Spleen (tissue), 11 donors: ENCODE measurements around the gene FUT4. TPM values are rescaled to one million over a fixed set of nuclear protein-coding genes. Genes with fewer than 3 reads are reported as not detected.

Experiments
- DNase-seq: peaks from one replicate; pipeline ENCODE4 v3.0.0-alpha.2; 2020
- H3K27ac ChIP-seq, 8 donors: fragments of 200-600 bp; sonication (generic) in 7 of 8; 1 replicate in 4 of 8; 2 replicates in 4 of 8; pipeline versions ENCODE4 v1.5.0 to v1.8.0; 2016 to 2021; ENCODE audit warnings: inconsistent platforms in 4 of 8, mild to moderate bottlenecking in 4 of 8, moderate library complexity in 1 of 8
- H3K27me3 ChIP-seq, 7 donors: fragments of 200-600 bp; sonication (generic) in 6 of 7; replicated peaks in 1 of 7; 1 replicate in 4 of 7; 2 replicates in 3 of 7; pipeline versions ENCODE4 v1.5.0 to v1.8.0; 2016 to 2021; ENCODE audit warnings: inconsistent platforms in 3 of 7, mild to moderate bottlenecking in 1 of 7
- H3K36me3 ChIP-seq, 6 donors: fragments of 200-600 bp; sonication (generic) in 5 of 6; 1 replicate in 4 of 6; 2 replicates in 2 of 6; pipeline versions ENCODE4 v1.5.0 to v1.8.0; 2016 to 2021; ENCODE audit warnings: inconsistent platforms in 2 of 6
- H3K4me1 ChIP-seq, 6 donors: fragments of 200-600 bp; sonication (generic) in 5 of 6; 1 replicate in 3 of 6; 2 replicates in 3 of 6; pipeline versions ENCODE4 v1.5.0 to v1.8.0; 2016 to 2021; ENCODE audit warnings: inconsistent platforms in 3 of 6
- H3K4me3 ChIP-seq, 8 donors: fragments of 200-600 bp; sonication (generic) in 7 of 8; 1 replicate in 4 of 8; 2 replicates in 4 of 8; pipeline versions ENCODE4 v1.5.0 to v1.8.0; 2016 to 2021; ENCODE audit warnings: inconsistent platforms in 4 of 8, mild to moderate bottlenecking in 4 of 8, moderate library complexity in 2 of 8
- H3K9me3 ChIP-seq, 8 donors: fragments of 200-600 bp; sonication (generic) in 7 of 8; 1 replicate in 4 of 8; 2 replicates in 4 of 8; pipeline versions ENCODE4 v1.5.0 to v1.8.0; 2016 to 2021; ENCODE audit warnings: inconsistent platforms in 4 of 8
- CTCF ChIP-seq, 11 experiments: fragments of 200-600 bp in 7 of 11; fragments of 450-650 bp in 4 of 11; sonication (generic) in 4 of 11; IDR thresholded peaks in 8 of 11; conservative IDR thresholded peaks in 3 of 11; 1 replicate in 7 of 11; 2 replicates in 4 of 11; pipeline versions ENCODE4 v1.4.0 to v1.8.0; 2016 to 2021; ENCODE audit warnings: antibody characterized with exemption in 11 of 11, inconsistent platforms in 4 of 11, mild to moderate bottlenecking in 1 of 11
- POLR2A ChIP-seq, 3 donors: fragments of 450-650 bp; IDR thresholded peaks; one replicate each; pipeline ENCODE4 v1.5.1; 2017; ENCODE audit warnings: antibody characterized with exemption in 3 of 3, mild to moderate bottlenecking in 1 of 3
- POLR2AphosphoS5 ChIP-seq, 3 donors: sonication (generic); formaldehyde crosslinking; IDR thresholded peaks; one replicate each; pipeline ENCODE4 v1.5.1; 2017; ENCODE audit warnings: antibody characterized with exemption in 3 of 3
- WGBS, 5 donors: extraction: QIAGEN DNeasy Blood & Tissue Kit in 3 of 5; methylation state at CpG; one replicate each; pipeline versions ENCODE4 v1.1.5 to v1.1.7; 2013 to 2018; 5-methylcytosine and 5-hydroxymethylcytosine counted together
- intact Hi-C: fragments of 100-400 bp; cut with DNase I; formaldehyde crosslinking; loops from one replicate; pipeline ENCODE4 v1.15.0; 2023; ENCODE audit warnings: low total_unique reads
- polyA plus RNA-seq, 3 donors: library from polyadenylated mRNA; stranded (reverse); fragments of 200-250 nt; gene quantifications; one replicate each; pipeline ENCODE4 v1.2.1, GENCODE V29; 2013
- total RNA-seq, 7 donors: library from RNA; depleted of rRNA in 3 of 7; stranded (reverse); fragments of >200 nt in 3 of 7; fragmentation: NEBNext Ultra II Directional in 4 of 7; extraction: Animal tissue kit (Norgen Biotek cat#: 25700) in 4 of 7; gene quantifications; one replicate each; pipeline versions ENCODE4 v1.1.0 to v1.2.1, GENCODE V29; 2016 to 2021
- donor health status: healthy with polysubstance abuse.
- donor health status: DM: no; HTN: no; CAD: no; lungs with moderate emphysema.
- donor health status: DM: no; HTN: no; CAD: no.
- donor health status: Bipolar disorder and iron deficiency.
- donor health status: healthy.
- donor health status: DM: no; HTN: no; CAD: no.
- donor health status: DM: yes; HTN: yes; CAD: no.

Gene FUT4
- total and polyA plus RNA-seq, 10 donors = 1.6 to 12.8 (median 9.8) TPM

GRCh38 chr11:94563176-94563847 is 19.6 kb downstream of the FUT4 start:
- Histone ChIP-seq H3K9me3 (no peaks in the 10 kb centered on the region), H3K27ac (no peak overlapping the region), H3K36me3 (no peaks in the 10 kb centered on the region), H3K27me3 (no peaks in the 10 kb centered on the region), H3K4me1 (peaks cover 0 to 37% (median 2%) of the 10 kb centered on the region in 6 donors), H3K4me3 (no peak overlapping the region)
- 70 to 92% (median 84%) methylated on average over 4 of the region's 4 CpGs for WGBS, 5 donors
- intact Hi-C loops = no loop called here
- TF ChIP-seq CTCF (IDR thresholded peaks at IDR 0.05 in 8 of 11, conservative IDR thresholded peaks at IDR 0.05 in 3 of 11) = no peak
- DNase-seq = no peak

GRCh38 chr11:94563848-94564467 is 20.2 kb downstream of the FUT4 start:
- Histone ChIP-seq H3K36me3 (no peaks in the 10 kb centered on the region), H3K4me3 (no peak overlapping the region), H3K27ac (no peak overlapping the region), H3K27me3 (no peaks in the 10 kb centered on the region), H3K9me3 (no peaks in the 10 kb centered on the region), H3K4me1 (peaks cover 0 to 30% (median 0%) of the 10 kb centered on the region in 6 donors)
- 64 to 87% (median 74%) methylated on average over 8 of the region's 8 CpGs for WGBS, 5 donors
- intact Hi-C loops = no loop called here
- DNase-seq = no peak
- no peak for TF ChIP-seq POLR2A (IDR thresholded peaks at IDR 0.05)
- TF ChIP-seq POLR2AphosphoS5 (IDR thresholded peaks at IDR 0.05) = no peak
- no peak for TF ChIP-seq CTCF (IDR thresholded peaks at IDR 0.05 in 8 of 11, conservative IDR thresholded peaks at IDR 0.05 in 3 of 11)

- no peaks in the 10 kb centered on the region for H3K27me3 ChIP-seq
- TF ChIP-seq POLR2A (IDR thresholded peaks at IDR 0.05) (no peak), POLR2AphosphoS5 (IDR thresholded peaks at IDR 0.05) (no peak), CTCF (IDR thresholded peaks at IDR 0.05 in 8 of 11, conservative IDR thresholded peaks at IDR 0.05 in 3 of 11) (no peak)
- intact Hi-C loops = no loop called here
- H3K4me3 ChIP-seq = no peak within 1 kb of the TSS
- H3K4me1 ChIP-seq = peaks cover 0 to 15% (median 0%) of the 10 kb centered on the region in 6 donors
- no peaks in the 10 kb centered on the region for H3K36me3 ChIP-seq
- no peak for DNase-seq
- no peak within 1 kb of the TSS for H3K27ac ChIP-seq
- WGBS, 5 donors = 94 to 97% (median 94%) methylated on average over 25 of the region's 25 CpGs
- no peaks in the 10 kb centered on the region for H3K9me3 ChIP-seq
Observed at GRCh38 chr11:94567181-94567670, 23.5 kb downstream of the FUT4 start, which contains the start of gene PIWIL4. TSS of gene PIWIL4 (plus strand) at chr11:94567368. CDS start at chr11:94567519, 151 bp downstream.

- Histone ChIP-seq H3K4me3 (no peak overlapping the region), H3K4me1 (peaks cover 0 to 15% (median 0%) of the 10 kb centered on the region in 6 donors), H3K27ac (no peak overlapping the region), H3K36me3 (no peaks in the 10 kb centered on the region), H3K27me3 (no peaks in the 10 kb centered on the region), H3K9me3 (no peaks in the 10 kb centered on the region)
- intact Hi-C loops = no loop called here
- 91 to 99% (median 97%) methylated on average over 5 of the region's 5 CpGs for WGBS, 5 donors
- no peak for DNase-seq
- no peak for TF ChIP-seq POLR2A (IDR thresholded peaks at IDR 0.05)
- TF ChIP-seq POLR2AphosphoS5 (IDR thresholded peaks at IDR 0.05) = no peak
- no peak for TF ChIP-seq CTCF (IDR thresholded peaks at IDR 0.05 in 8 of 11, conservative IDR thresholded peaks at IDR 0.05 in 3 of 11)
Observed at GRCh38 chr11:94568200-94568599, 24.5 kb downstream of the FUT4 start.
